DND-41 (cell line): ENCODE data around the gene SLC9A7.

Source experiments
- ATAC-seq: fragments of 200-7000 bp; cut with Tn5 transposase; 3 replicates; pipeline ENCODE4 v1.9.1; 2021; ENCODE audit warnings: low read depth; ENCODE audit not compliant: insufficient read depth
- DNase-seq: peaks from one replicate; pipeline ENCODE4 v3.0.0-alpha.2; 2020
- H2AFZ ChIP-seq: 2 replicates; pipeline ENCODE4 v1.6.0; 2012; ENCODE audit warnings: low read depth, low read length
- H3K27ac ChIP-seq: 2 replicates; pipeline ENCODE4 v1.5.1; 2012; ENCODE audit warnings: low read length, inconsistent platforms
- H3K27me3 ChIP-seq: fragments of 200-600 bp; sonication (generic); 2 replicates; pipeline ENCODE4 v1.6.0; 2012; ENCODE audit warnings: low read length, mild to moderate bottlenecking, inconsistent platforms; ENCODE audit not compliant: insufficient read depth, poor library complexity
- H3K36me3 ChIP-seq: 2 replicates; pipeline ENCODE4 v1.5.1; 2012; ENCODE audit warnings: low read length, inconsistent platforms; ENCODE audit not compliant: insufficient read depth
- H3K4me1 ChIP-seq: 2 replicates; pipeline ENCODE4 v1.5.1; 2012; ENCODE audit warnings: mild to moderate bottlenecking, low read length; ENCODE audit not compliant: insufficient read depth
- H3K4me2 ChIP-seq: 2 replicates; pipeline ENCODE4 v1.6.0; 2012; ENCODE audit warnings: mild to moderate bottlenecking, moderate library complexity, low read length, inconsistent platforms; ENCODE audit not compliant: insufficient read depth
- H3K4me3 ChIP-seq, 2 experiments: fragments of 200-600 bp in 1 of 2; shearing (Covaris generic) in 1 of 2; 2 replicates each; pipeline ENCODE4 v1.5.1; 2012 to 2016; ENCODE audit warnings: inconsistent platforms in 2 of 2, low read length in 2 of 2, mild to moderate bottlenecking in 2 of 2, low read depth in 1 of 2, moderate library complexity in 1 of 2
- H3K79me2 ChIP-seq: 2 replicates; pipeline ENCODE4 v1.6.0; 2012; ENCODE audit warnings: low read length, inconsistent platforms; ENCODE audit not compliant: insufficient read depth
- H3K9ac ChIP-seq: 2 replicates; pipeline ENCODE4 v1.6.0; 2012; ENCODE audit warnings: low read depth, mild to moderate bottlenecking, inconsistent platforms, low read length, moderate library complexity
- H3K9me3 ChIP-seq: 2 replicates; pipeline ENCODE4 v1.5.1; 2012; ENCODE audit warnings: low read length, moderate library complexity, mild to moderate bottlenecking, inconsistent platforms; ENCODE audit not compliant: insufficient read depth, severe bottlenecking
- H4K20me1 ChIP-seq: 2 replicates; pipeline ENCODE4 v1.6.0; 2012; ENCODE audit warnings: low read length; ENCODE audit not compliant: insufficient read depth
- CTCF ChIP-seq: IDR thresholded peaks from 2 replicates; pipeline ENCODE4 v1.5.1; 2012; ENCODE audit warnings: borderline replicate concordance, low read length, moderate library complexity, mild to moderate bottlenecking; ENCODE audit not compliant: poor library complexity, severe bottlenecking; ENCODE audit errors: extremely low read depth
- EZH2 ChIP-seq: IDR thresholded peaks from 3 replicates; pipeline ENCODE4 v1.6.1; 2012; ENCODE audit warnings: borderline replicate concordance, low read depth, mild to moderate bottlenecking, moderate library complexity, low read length, inconsistent platforms; ENCODE audit not compliant: severe bottlenecking

Gene SLC9A7

GRCh38 chrX:46589977-46590723 is 168.8 kb downstream of the SLC9A7 start:
- Histone ChIP-seq H3K79me2 (no peaks in the 10 kb centered on the region), H3K4me2 (no peak overlapping the region), H3K4me1 (peaks cover 9% of the 10 kb centered on the region), H3K4me3 (no peak overlapping the region), H4K20me1 (no peaks in the 10 kb centered on the region), H3K27ac (no peak overlapping the region), H2AFZ (no peak overlapping the region), H3K9ac (no peak overlapping the region), H3K9me3 (no peaks in the 10 kb centered on the region), H3K36me3 (no peaks in the 10 kb centered on the region), H3K27me3 (no peaks in the 10 kb centered on the region)
- no peak for ATAC-seq
- no peak for DNase-seq
- TF ChIP-seq CTCF = no peak
- no peak for TF ChIP-seq EZH2

GRCh38 chrX:46588263-46588662 is 170.7 kb downstream of the SLC9A7 start:
- Histone ChIP-seq H3K27ac (no peak overlapping the region), H3K36me3 (no peaks in the 10 kb centered on the region), H3K9ac (no peak overlapping the region), H4K20me1 (no peaks in the 10 kb centered on the region), H3K4me2 (no peak overlapping the region), H3K4me3 (no peak overlapping the region), H2AFZ (no peak overlapping the region), H3K4me1 (peaks cover 9% of the 10 kb centered on the region), H3K27me3 (no peaks in the 10 kb centered on the region), H3K9me3 (no peaks in the 10 kb centered on the region), H3K79me2 (no peaks in the 10 kb centered on the region)
- DNase-seq = peak; percentile 59
- peak; percentile 74 for ATAC-seq
- TF ChIP-seq CTCF = no peak
- TF ChIP-seq EZH2 = no peak

- DNase-seq (no peak), ATAC-seq (no peak)
- Histone ChIP-seq H3K9ac (no peak overlapping the region), H4K20me1 (no peaks in the 10 kb centered on the region), H3K27ac (no peak overlapping the region), H3K9me3 (no peaks in the 10 kb centered on the region), H3K4me3 (no peak overlapping the region), H2AFZ (no peak overlapping the region), H3K27me3 (no peaks in the 10 kb centered on the region), H3K4me2 (no peak overlapping the region), H3K79me2 (no peaks in the 10 kb centered on the region), H3K4me1 (peaks cover 9% of the 10 kb centered on the region), H3K36me3 (no peaks in the 10 kb centered on the region)
- TF ChIP-seq EZH2 (no peak), CTCF (no peak)
Measured at GRCh38 chrX:46587753-46588171, 171.2 kb downstream of the SLC9A7 start.

GRCh38 chrX:46587158-46587557 is 171.8 kb downstream of the SLC9A7 start:
- Histone ChIP-seq H3K4me3 (no peak overlapping the region), H3K79me2 (no peaks in the 10 kb centered on the region), H4K20me1 (no peaks in the 10 kb centered on the region), H3K4me2 (no peak overlapping the region), H3K27me3 (no peaks in the 10 kb centered on the region), H3K4me1 (peaks cover 9% of the 10 kb centered on the region), H3K27ac (no peak overlapping the region), H2AFZ (no peak overlapping the region), H3K9me3 (no peaks in the 10 kb centered on the region), H3K9ac (no peak overlapping the region), H3K36me3 (no peaks in the 10 kb centered on the region)
- no peak for DNase-seq
- ATAC-seq = no peak
- TF ChIP-seq CTCF (no peak), EZH2 (no peak)
